ENCODE data around the gene TEX101. TPM values are rescaled to one million over a fixed set of nuclear protein-coding genes. Genes with fewer than 3 reads are reported as not detected.
"Not testable (repeated sequence)": the region's sequence is repeated elsewhere in the genome, so short reads cannot be mapped to it uniquely, and the experiment has no call there.

TEX101 gene
- total RNA-seq, 1 donor from 2014 or later, result not detected

- H3K9me3 ChIP-seq, result no peaks in the 10 kb centered on the region
- H3K4me1 ChIP-seq, result peaks cover 9% of the 10 kb centered on the region
- intact Hi-C loops (cut with DNase I), result no loop called here
- no peak overlapping the region for H3K4me3 ChIP-seq
- H3K27me3 ChIP-seq, result no peaks in the 10 kb centered on the region
- H3K27ac ChIP-seq, result no peak overlapping the region
- H3K36me3 ChIP-seq, result no peaks in the 10 kb centered on the region
- no peak for DNase-seq (ENCODE audit: extremely low spot score in 2 of 2)
- TF ChIP-seq POLR2AphosphoS5 (IDR thresholded peaks at IDR 0.05; ENCODE audit: insufficient read depth in 1 of 2, low read depth in 1 of 2) (no peak), CTCF (IDR thresholded peaks at IDR 0.05) (peak in 1 of 3 experiments; percentile 1)
Observed at GRCh38 chr19:43433358-43433673, 18.6 kb downstream of the TEX101 start.

GRCh38 chr19:43433689-43434088 is 19.0 kb downstream of the TEX101 start:
- no peak for DNase-seq (ENCODE audit: extremely low spot score in 2 of 2)
- H3K4me1 ChIP-seq, result peaks cover 12% of the 10 kb centered on the region
- H3K27ac ChIP-seq, result no peak overlapping the region
- no peaks in the 10 kb centered on the region for H3K27me3 ChIP-seq
- intact Hi-C loops (cut with DNase I), result no loop called here
- no peak overlapping the region for H3K4me3 ChIP-seq
- H3K36me3 ChIP-seq, result no peaks in the 10 kb centered on the region
- no peak for TF ChIP-seq CTCF (IDR thresholded peaks at IDR 0.05)
- TF ChIP-seq POLR2AphosphoS5 (IDR thresholded peaks at IDR 0.05; ENCODE audit: insufficient read depth in 1 of 2, low read depth in 1 of 2), result no peak
- no peak for TF ChIP-seq POLR2A (IDR thresholded peaks at IDR 0.05)
- H3K9me3 ChIP-seq, result no peaks in the 10 kb centered on the region

- Histone ChIP-seq H3K27ac (no peak overlapping the region), H3K27me3 (no peaks in the 10 kb centered on the region), H3K9me3 (no peaks in the 10 kb centered on the region), H3K4me3 (no peak overlapping the region), H3K36me3 (no peaks in the 10 kb centered on the region), H3K4me1 (peaks cover 23% of the 10 kb centered on the region)
- TF ChIP-seq POLR2AphosphoS5 (IDR thresholded peaks at IDR 0.05; ENCODE audit: insufficient read depth in 1 of 2, low read depth in 1 of 2) (no peak), POLR2A (IDR thresholded peaks at IDR 0.05) (no peak), CTCF (IDR thresholded peaks at IDR 0.05) (no peak)
- DNase-seq (ENCODE audit: extremely low spot score in 2 of 2), result no peak
- intact Hi-C loops (cut with DNase I), result no loop called here
Observed at GRCh38 chr19:43435775-43436174, 21.1 kb downstream of the TEX101 start.

GRCh38 chr19:43437284-43437683 is 22.6 kb downstream of the TEX101 start:
- H3K27me3 ChIP-seq; intact Hi-C loops (cut with DNase I); H3K9me3 ChIP-seq; DNase-seq (ENCODE audit: extremely low spot score in 2 of 2); H3K36me3 ChIP-seq; H3K4me3 ChIP-seq; H3K27ac ChIP-seq: not testable (repeated sequence)
- peaks cover 23% of the 10 kb centered on the region for H3K4me1 ChIP-seq

GRCh38 chr19:43437712-43438111 is 23.0 kb downstream of the TEX101 start:
- intact Hi-C loops (cut with DNase I), result loop anchor here (1.0 kb wide), 1 partner anchor 49 kb away; no protein-coding TSS in a partner anchor
- TF ChIP-seq POLR2AphosphoS5 (IDR thresholded peaks at IDR 0.05; ENCODE audit: insufficient read depth in 1 of 2, low read depth in 1 of 2) (no peak), CTCF (IDR thresholded peaks at IDR 0.05) (no peak), POLR2A (IDR thresholded peaks at IDR 0.05) (no peak)
- Histone ChIP-seq H3K36me3 (no peaks in the 10 kb centered on the region), H3K4me3 (no peak overlapping the region), H3K27ac (no peak overlapping the region), H3K4me1 (peaks cover 23% of the 10 kb centered on the region), H3K27me3 (no peaks in the 10 kb centered on the region), H3K9me3 (no peaks in the 10 kb centered on the region)
- no peak for DNase-seq (ENCODE audit: extremely low spot score in 2 of 2)

All from vagina (tissue), 2 donors.